SK-N-SH (cell line): ENCODE data around the gene MIPOL1. TPM values are rescaled to one million over a fixed set of nuclear protein-coding genes. Genes with fewer than 3 reads are reported as not detected.

ENCODE experiments used
- CTCF ChIA-PET: fragments of 300-600, 350-600 bp; formaldehyde crosslinking; extraction: SDS; loops from one replicate; lab custom pipeline; 2021; lab: Yijun Ruan, JAX
- POLR2A ChIA-PET: fragments of 350-600 bp; sonication (Branson Sonifier 250); formaldehyde crosslinking; extraction: SDS; loops from one replicate; lab custom pipeline; 2020; ENCODE audit warnings: antibody characterized with exemption, inconsistent platforms; lab: Yijun Ruan, JAX
- DNase-seq: peaks from one replicate; pipeline ENCODE4 v3.0.0; 2012
- H2AFZ ChIP-seq: fragments of 200-600 bp; sonication (generic); 2 replicates; pipeline ENCODE4 v1.8.1; 2016; ENCODE audit warnings: antibody characterized with exemption, mild to moderate bottlenecking, low read depth
- H3F3A ChIP-seq: fragments of 200-600 bp; sonication (generic); replicated peaks from 2 replicates; pipeline ENCODE3; 2016; ENCODE audit warnings: antibody characterized with exemption, mild to moderate bottlenecking; ENCODE audit not compliant: insufficient read depth
- H3K27ac ChIP-seq, 2 experiments: fragments of 200-500 bp in 1 of 2; fragments of 200-600 bp in 1 of 2; sonication (Bioruptor generic) in 1 of 2; sonication (generic), shearing (Covaris generic) in 1 of 2; 2 replicates each; pipeline versions ENCODE4 v1.5.1 to v1.6.1; 2014 to 2016; ENCODE audit warnings: low read depth in 2 of 2, inconsistent platforms in 1 of 2, low read length in 1 of 2, mild to moderate bottlenecking in 1 of 2, mixed read lengths in 1 of 2
- H3K27me3 ChIP-seq: fragments of 200-600 bp; sonication (generic), shearing (Covaris generic); 2 replicates; pipeline ENCODE4 v1.6.1; 2016; ENCODE audit warnings: mixed run types; ENCODE audit not compliant: insufficient read depth
- H3K36me3 ChIP-seq, 2 experiments: fragments of 200-500 bp in 1 of 2; fragments of 200-600 bp in 1 of 2; sonication (Bioruptor generic) in 1 of 2; sonication (generic) in 1 of 2; replicated peaks in 1 of 2; 2 replicates each; pipeline versions ENCODE3 to v1.5.1; 2014 to 2016; ENCODE audit warnings: low read length in 1 of 2, mild to moderate bottlenecking in 1 of 2; ENCODE audit not compliant: insufficient read depth in 2 of 2, control insufficient read depth in 1 of 2
- H3K4me1 ChIP-seq, 2 experiments: fragments of 200-500 bp in 1 of 2; fragments of 200-600 bp in 1 of 2; sonication (Bioruptor generic) in 1 of 2; sonication (generic), shearing (Covaris generic) in 1 of 2; 2 replicates each; pipeline versions ENCODE4 v1.5.1 to v1.6.1; 2014 to 2016; ENCODE audit warnings: low read depth in 1 of 2, low read length in 1 of 2, mixed run types in 1 of 2; ENCODE audit not compliant: insufficient read depth in 2 of 2, control insufficient read depth in 1 of 2
- H3K4me2 ChIP-seq: fragments of 200-600 bp; sonication (generic), shearing (Covaris generic); 2 replicates; pipeline ENCODE4 v1.6.1; 2017; ENCODE audit warnings: mixed run types
- H3K4me3 ChIP-seq, 2 experiments: fragments of 200-500 bp in 1 of 2; fragments of 200-600 bp in 1 of 2; sonication (Bioruptor generic) in 1 of 2; sonication (generic), shearing (Covaris generic) in 1 of 2; 2 replicates each; pipeline versions ENCODE4 v1.5.1 to v1.8.1; 2014 to 2016; ENCODE audit warnings: low read depth in 2 of 2, inconsistent platforms in 1 of 2, low read length in 1 of 2, mild to moderate bottlenecking in 1 of 2, mixed read lengths in 1 of 2, moderate library complexity in 1 of 2
- H3K79me2 ChIP-seq: fragments of 200-600 bp; sonication (generic); 2 replicates; pipeline ENCODE4 v1.8.1; 2017; ENCODE audit warnings: mild to moderate bottlenecking; ENCODE audit not compliant: insufficient read depth
- H3K9ac ChIP-seq: fragments of 200-600 bp; sonication (generic); 2 replicates; pipeline ENCODE4 v1.6.1; 2017; ENCODE audit warnings: mixed run types
- H3K9me2 ChIP-seq: fragments of 200-600 bp; sonication (generic); 2 replicates; pipeline ENCODE4 v1.6.1; 2017; ENCODE audit warnings: mixed run types
- H3K9me3 ChIP-seq: fragments of 200-600 bp; sonication (generic); 2 replicates; pipeline ENCODE4 v1.6.1; 2017; ENCODE audit warnings: mixed run types, mild to moderate bottlenecking, moderate library complexity
- H4K20me1 ChIP-seq: fragments of 200-600 bp; sonication (generic); 2 replicates; pipeline ENCODE4 v1.6.1; 2017; ENCODE audit warnings: mild to moderate bottlenecking, mixed run types; ENCODE audit not compliant: insufficient read depth
- ELF1 ChIP-seq: IDR thresholded peaks from 2 replicates; pipeline ENCODE4 v1.4.0; 2012
- EZH2phosphoT487 ChIP-seq: fragments of 200-600 bp; sonication (generic); IDR thresholded peaks from 2 replicates; pipeline ENCODE4 v1.6.1; 2017; ENCODE audit warnings: low read depth, mixed run types, mild to moderate bottlenecking, antibody characterized with exemption, moderate library complexity, borderline replicate concordance
- NFIC ChIP-seq: IDR thresholded peaks from 2 replicates; pipeline ENCODE4 v1.4.0; 2012; ENCODE audit warnings: borderline replicate concordance
- NRF1 ChIP-seq: IDR thresholded peaks from 2 replicates; pipeline ENCODE4 v1.6.1; 2012; ENCODE audit warnings: low read depth, mild to moderate bottlenecking, low read length
- PBX3 ChIP-seq: IDR thresholded peaks from 2 replicates; pipeline ENCODE4; 2012
- POLR2AphosphoS5 ChIP-seq: IDR thresholded peaks from 2 replicates; pipeline ENCODE4 v1.6.1; 2012; ENCODE audit warnings: low read depth, low read length
- REST ChIP-seq: IDR thresholded peaks from 2 replicates; pipeline ENCODE4 v1.6.1; 2012; ENCODE audit warnings: mild to moderate bottlenecking, low read depth, low read length, moderate library complexity
- RFX5 ChIP-seq: IDR thresholded peaks from 2 replicates; pipeline ENCODE4 v1.6.1; 2012; ENCODE audit warnings: mild to moderate bottlenecking, improper control_type of control experiment, low read length
- TAF1 ChIP-seq: IDR thresholded peaks from 2 replicates; pipeline ENCODE4 v1.6.1; 2012; ENCODE audit warnings: low read depth, mild to moderate bottlenecking, low read length, moderate library complexity, borderline replicate concordance
- TEAD4 ChIP-seq: IDR thresholded peaks from 2 replicates; pipeline ENCODE4 v1.4.0; 2012; ENCODE audit warnings: mild to moderate bottlenecking, borderline replicate concordance; ENCODE audit not compliant: insufficient read depth
- USF1 ChIP-seq: IDR thresholded peaks from 2 replicates; pipeline ENCODE4 v1.4.0; 2012; ENCODE audit warnings: low read depth, borderline replicate concordance
- WGBS: methylation state at CpG from one replicate; pipeline ENCODE4 v1.1.6; 2017; ENCODE audit warnings: low lambda C conversion rate; 5-methylcytosine and 5-hydroxymethylcytosine counted together
- polyA plus RNA-seq, 3 experiments: library from polyadenylated mRNA; depleted of rRNA; stranded (reverse); fragments of >200 nt; gene quantifications; 2 replicates each; pipeline ENCODE4 v1.2.3, GENCODE V29; 2012
- TF ChIP-seq, protein P1 (sequence below): fragments of 200-600 bp; sonication (generic); IDR thresholded peaks from 2 replicates; pipeline ENCODE4 v1.6.1; 2017; ENCODE audit warnings: antibody characterized with exemption, mild to moderate bottlenecking, moderate library complexity

The MIPOL1 gene
- polyA plus RNA-seq, 1 of the 3 experiments (the other 2 are of a cell fraction): 0.23 TPM

DNA sequence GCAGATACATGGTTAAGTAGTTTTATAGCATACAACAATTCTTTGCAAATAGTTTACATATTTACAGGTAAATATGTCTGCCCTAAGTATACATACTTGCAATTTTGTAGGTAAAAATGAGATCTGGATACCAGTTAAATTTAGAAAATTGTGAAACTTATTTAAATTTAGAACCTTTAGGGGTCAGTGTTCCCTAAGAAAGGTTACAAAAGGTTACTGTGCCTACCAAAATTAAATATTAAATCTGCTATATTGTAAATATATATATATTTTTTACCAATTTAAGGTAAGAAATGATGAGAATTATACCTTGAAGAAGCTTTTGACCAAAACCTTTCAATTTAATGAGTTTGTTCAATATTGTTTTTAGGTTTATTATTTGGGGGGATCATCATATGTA lies 54.0 kb downstream of the MIPOL1 start (continued):
- TF ChIP-seq TEAD4 (no peak), NFIC (no peak), REST (no peak)
- TF ChIP-seq, protein P1, sequence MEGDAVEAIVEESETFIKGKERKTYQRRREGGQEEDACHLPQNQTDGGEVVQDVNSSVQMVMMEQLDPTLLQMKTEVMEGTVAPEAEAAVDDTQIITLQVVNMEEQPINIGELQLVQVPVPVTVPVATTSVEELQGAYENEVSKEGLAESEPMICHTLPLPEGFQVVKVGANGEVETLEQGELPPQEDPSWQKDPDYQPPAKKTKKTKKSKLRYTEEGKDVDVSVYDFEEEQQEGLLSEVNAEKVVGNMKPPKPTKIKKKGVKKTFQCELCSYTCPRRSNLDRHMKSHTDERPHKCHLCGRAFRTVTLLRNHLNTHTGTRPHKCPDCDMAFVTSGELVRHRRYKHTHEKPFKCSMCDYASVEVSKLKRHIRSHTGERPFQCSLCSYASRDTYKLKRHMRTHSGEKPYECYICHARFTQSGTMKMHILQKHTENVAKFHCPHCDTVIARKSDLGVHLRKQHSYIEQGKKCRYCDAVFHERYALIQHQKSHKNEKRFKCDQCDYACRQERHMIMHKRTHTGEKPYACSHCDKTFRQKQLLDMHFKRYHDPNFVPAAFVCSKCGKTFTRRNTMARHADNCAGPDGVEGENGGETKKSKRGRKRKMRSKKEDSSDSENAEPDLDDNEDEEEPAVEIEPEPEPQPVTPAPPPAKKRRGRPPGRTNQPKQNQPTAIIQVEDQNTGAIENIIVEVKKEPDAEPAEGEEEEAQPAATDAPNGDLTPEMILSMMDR: no peak

DNA sequence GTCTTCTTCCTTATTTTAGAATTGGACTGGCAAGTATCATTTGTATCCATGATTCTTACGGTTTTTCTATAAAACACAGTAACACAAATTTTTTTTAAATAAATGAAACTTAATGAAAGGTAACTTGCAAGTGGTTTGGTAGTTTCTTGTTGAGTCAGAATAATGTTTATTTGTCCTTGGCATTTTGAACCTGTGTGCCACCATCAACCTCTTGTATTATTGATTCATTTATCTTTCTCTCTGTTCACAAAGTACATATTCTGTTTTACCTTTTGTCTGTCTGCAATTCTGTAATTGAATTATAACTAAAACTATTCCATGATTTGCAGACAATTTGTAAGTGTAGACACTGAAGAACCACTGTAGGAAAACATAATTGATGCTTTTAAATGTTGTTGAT lies 54.7 kb downstream of the MIPOL1 start:
- Histone ChIP-seq H4K20me1 (no peaks in the 10 kb centered on the region), H3K4me1 (no peaks in the 10 kb centered on the region; a peak in 1 of 4 replicates), H3F3A (no peaks in the 10 kb centered on the region), H3K27ac (no peak overlapping the region), H3K4me3 (no peak overlapping the region), H3K9me2 (no peaks in the 10 kb centered on the region), H3K27me3 (no peaks in the 10 kb centered on the region), H3K9ac (no peak overlapping the region), H3K79me2 (no peaks in the 10 kb centered on the region), H3K9me3 (no peaks in the 10 kb centered on the region), H3K4me2 (no peak overlapping the region), H3K36me3 (no peaks in the 10 kb centered on the region), H2AFZ (no peak overlapping the region)
- ChIA-PET CTCF (no interaction called here), POLR2A (no interaction called here)
- 25% methylated on average over 1 of the region's 1 CpG for WGBS
- no peak for DNase-seq
- TF ChIP-seq NRF1 (no peak), EZH2phosphoT487 (no peak), RFX5 (no peak), POLR2AphosphoS5 (no peak), PBX3 (no peak)

- CTCF ChIA-PET: no interaction called here
- 9% methylated on average over 1 of the region's 1 CpG for WGBS
- Histone ChIP-seq H3K79me2 (no peaks in the 10 kb centered on the region), H3K4me3 (no peak overlapping the region), H2AFZ (no peak overlapping the region), H3K4me2 (no peak overlapping the region), H4K20me1 (no peaks in the 10 kb centered on the region), H3K9me3 (no peaks in the 10 kb centered on the region), H3K4me1 (no peaks in the 10 kb centered on the region; a peak in 1 of 4 replicates), H3K9ac (no peak overlapping the region), H3K27ac (no peak overlapping the region), H3K9me2 (no peaks in the 10 kb centered on the region), H3F3A (no peaks in the 10 kb centered on the region), H3K36me3 (no peaks in the 10 kb centered on the region), H3K27me3 (no peaks in the 10 kb centered on the region)
- DNase-seq: no peak
- TF ChIP-seq TAF1 (no peak), ELF1 (no peak), USF1 (no peak), REST (no peak)
- POLR2A ChIA-PET: no interaction called here
Measured at GRCh38 chr14:37253905-37254304, 56.2 kb downstream of the MIPOL1 start.
